Hepatocyte (in vitro differentiated cells): ENCODE measurements around the gene MSS51.

Experiments used
- EZH2 ChIP-seq: fragments of 200-600 bp; sonication (generic); IDR thresholded peaks from 2 replicates; pipeline ENCODE4 v1.6.1; 2016; ENCODE audit warnings: antibody characterized with exemption, mild to moderate bottlenecking, borderline replicate concordance
- TF ChIP-seq, protein P1 (sequence below): fragments of 200-600 bp; sonication (generic); IDR thresholded peaks from 2 replicates; pipeline ENCODE4 v1.5.1; 2016; ENCODE audit warnings: antibody characterized with exemption, mild to moderate bottlenecking; ENCODE audit not compliant: poor library complexity

DNA sequence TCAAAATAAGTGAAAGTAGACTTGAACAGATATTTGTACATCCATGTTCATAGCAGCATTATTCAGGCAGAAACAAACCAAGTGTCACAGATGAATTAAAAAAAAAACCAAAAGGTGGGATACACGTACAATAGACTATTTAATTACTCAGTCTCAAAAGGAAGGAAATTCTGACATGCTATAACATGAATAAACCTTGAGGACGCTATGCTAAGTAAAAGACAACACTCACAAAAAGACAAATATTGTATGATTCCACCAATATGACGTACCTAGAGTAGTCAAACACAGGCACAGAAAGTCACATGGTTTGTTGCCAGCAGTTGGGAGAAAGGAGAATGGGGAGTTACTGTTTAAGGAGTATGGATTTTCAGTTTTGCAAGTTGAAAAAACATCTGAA is 56.7 kb downstream of the MSS51 start:
- TF ChIP-seq, protein P1, sequence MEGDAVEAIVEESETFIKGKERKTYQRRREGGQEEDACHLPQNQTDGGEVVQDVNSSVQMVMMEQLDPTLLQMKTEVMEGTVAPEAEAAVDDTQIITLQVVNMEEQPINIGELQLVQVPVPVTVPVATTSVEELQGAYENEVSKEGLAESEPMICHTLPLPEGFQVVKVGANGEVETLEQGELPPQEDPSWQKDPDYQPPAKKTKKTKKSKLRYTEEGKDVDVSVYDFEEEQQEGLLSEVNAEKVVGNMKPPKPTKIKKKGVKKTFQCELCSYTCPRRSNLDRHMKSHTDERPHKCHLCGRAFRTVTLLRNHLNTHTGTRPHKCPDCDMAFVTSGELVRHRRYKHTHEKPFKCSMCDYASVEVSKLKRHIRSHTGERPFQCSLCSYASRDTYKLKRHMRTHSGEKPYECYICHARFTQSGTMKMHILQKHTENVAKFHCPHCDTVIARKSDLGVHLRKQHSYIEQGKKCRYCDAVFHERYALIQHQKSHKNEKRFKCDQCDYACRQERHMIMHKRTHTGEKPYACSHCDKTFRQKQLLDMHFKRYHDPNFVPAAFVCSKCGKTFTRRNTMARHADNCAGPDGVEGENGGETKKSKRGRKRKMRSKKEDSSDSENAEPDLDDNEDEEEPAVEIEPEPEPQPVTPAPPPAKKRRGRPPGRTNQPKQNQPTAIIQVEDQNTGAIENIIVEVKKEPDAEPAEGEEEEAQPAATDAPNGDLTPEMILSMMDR = no peak
- no peak for TF ChIP-seq EZH2
